ENCODE measurements around the gene GPR150. TPM values are rescaled to one million over a fixed set of nuclear protein-coding genes. Genes with fewer than 3 reads are reported as not detected.

Gene GPR150
- total and polyA plus RNA-seq, 10 of the 15 experiments (the other 5 are each of a cell fraction or from before 2014, with no cell fraction given): 0.08 to 1.1 (median 0.37) TPM; not detected in 1

- Histone ChIP-seq H3K36me3 (ENCODE audit: control insufficient read depth in 2 of 2, insufficient read depth in 2 of 2, low read length in 1 of 2) (no peaks in the 10 kb centered on the region), H3K4me1 (ENCODE audit: control insufficient read depth, insufficient read depth, low read length) (no peaks in the 10 kb centered on the region), H3K9me3 (replicated peaks; ENCODE audit: control insufficient read depth, insufficient read depth, low read length) (no peaks in the 10 kb centered on the region), H3K4me2 (ENCODE audit: control insufficient read depth, insufficient read depth) (no peak overlapping the region), H3K4me3 (no peak overlapping the region), H3K79me2 (ENCODE audit: control insufficient read depth, insufficient read depth, low read length) (no peaks in the 10 kb centered on the region), H4K20me1 (ENCODE audit: control insufficient read depth, insufficient read depth) (no peaks in the 10 kb centered on the region), H3K27me3 (replicated peaks in 1 of 2; ENCODE audit: control insufficient read depth in 2 of 2, insufficient read depth in 2 of 2, low read length in 1 of 2) (no peaks in the 10 kb centered on the region), H2AFZ (ENCODE audit: control insufficient read depth, low read depth, low read length) (no peak overlapping the region), H3K9ac (ENCODE audit: control insufficient read depth, insufficient read depth, low read length) (no peak overlapping the region), H3K27ac (ENCODE audit: control insufficient read depth, insufficient read depth) (no peak overlapping the region)
- in situ Hi-C loops (cut with MboI): no loop called here
- intact Hi-C loops (cut with micrococcal nuclease; ENCODE audit: unreplicated experiment): no loop called here
- 95% methylated on average over 3 of the region's 4 CpGs for WGBS (ENCODE audit: insufficient coverage, insufficient replicate concordance, low lambda C conversion rate, missing lambda C conversion rate)
- TF ChIP-seq MEF2B (IDR thresholded peaks at IDR 0.05; ENCODE audit: partially characterized antibody, poor library complexity, severe bottlenecking) (no peak), ATF2 (IDR thresholded peaks at IDR 0.05; ENCODE audit: low read length) (no peak), USF2 (IDR thresholded peaks at IDR 0.05; ENCODE audit: borderline replicate concordance, low read depth, low read length) (no peak), RB1 (IDR thresholded peaks at IDR 0.05; ENCODE audit: borderline replicate concordance) (no peak), PAX5 (IDR thresholded peaks at IDR 0.05; ENCODE audit: borderline replicate concordance, low read depth, low read length) (no peak), HDGF (IDR thresholded peaks at IDR 0.05) (no peak), PAX8 (IDR thresholded peaks at IDR 0.05) (no peak), GATAD2B (conservative IDR thresholded peaks at IDR 0.05; ENCODE audit: low read depth) (no peak)
- ChIA-PET RAD21 (ENCODE audit: unreplicated experiment) (interaction anchor here (1.2 to 2.5 kb wide), 9 partner anchors 12 to 177 kb away, joined by 3 to 16 read pairs (median 4); partner anchors contain the start of gene RFESD), POLR2A (no interaction called here), CTCF (interaction anchor here (0.6 to 8.5 kb wide), 13 partner anchors 8 to 347 kb away, joined by 3 to 177 read pairs (median 4); no protein-coding TSS in a partner anchor), SMC1A (ENCODE audit: uncharacterized antibody, unreplicated experiment) (interaction anchor here (0.7 to 5.1 kb wide), 15 partner anchors 28 to 180 kb away, joined by 3 to 96 read pairs (median 4); partner anchors contain the start of gene RHOBTB3)
- DNase-seq (ENCODE audit: low read depth, low spot score): no peak
- ATAC-seq: no peak
- no peak for FAIRE-seq
- BruUV-seq (replicated peaks): no TSS peak
These were observed 47.3 kb downstream of the GPR150 start for GRCh38 chr5:95667061-95667618.

Data from GM12878 (cell line).